ENCODE results near the gene PRDM16. TPM values are rescaled to one million over a fixed set of nuclear protein-coding genes. Genes with fewer than 3 reads are reported as not detected.

The PRDM16 gene
- total and polyA plus RNA-seq, 2 of the 13 experiments (the other 11 are each of a cell fraction or from before 2014, with no cell fraction given) = 0.15 to 0.81 TPM

- TF ChIP-seq NKX3-1 (CRISPR knock-in tag; IDR thresholded peaks at IDR 0.05) = no peak
- no peak for TF ChIP-seq ZNF580 (CRISPR knock-in tag; IDR thresholded peaks at IDR 0.05; ENCODE audit: borderline replicate concordance, low read depth)
- TF ChIP-seq ZNF296 (CRISPR knock-in tag; conservative IDR thresholded peaks at IDR 0.05) = no peak
- no peak for TF ChIP-seq CENPX (CRISPR knock-in tag; IDR thresholded peaks at IDR 0.05)
- TF ChIP-seq THAP9 (CRISPR knock-in tag; IDR thresholded peaks at IDR 0.05; ENCODE audit: borderline replicate concordance) = no peak
- no peak for TF ChIP-seq TMF1 (CRISPR knock-in tag; IDR thresholded peaks at IDR 0.05; ENCODE audit: low read depth)
- no peak for TF ChIP-seq ZNF572 (CRISPR knock-in tag; IDR thresholded peaks at IDR 0.05)
- TF ChIP-seq CSRNP2 (CRISPR knock-in tag; conservative IDR thresholded peaks at IDR 0.05; ENCODE audit: low read depth) = no peak
- TF ChIP-seq XRCC5 (optimal IDR thresholded peaks at IDR 0.05; ENCODE audit: low read length) = peak; percentile 38
- TF ChIP-seq POLR2A (IDR thresholded peaks at IDR 0.05; ENCODE audit: insufficient read depth in 1 of 2, low read depth in 2 of 2, low read length in 2 of 2) = 0 out of 4 replicates have a peak, but pooled peaks of 1 of the 2 experiments have one; percentile 28
- TF ChIP-seq SNAI1 (CRISPR knock-in tag; IDR thresholded peaks at IDR 0.05; ENCODE audit: borderline replicate concordance) = no peak
- no peak for TF ChIP-seq ZMYM3 (CRISPR knock-in tag; IDR thresholded peaks at IDR 0.05)
- TF ChIP-seq BORCS8-MEF2B (CRISPR knock-in tag; IDR thresholded peaks at IDR 0.05) = no peak
- no peak for TF ChIP-seq PAXIP1 (CRISPR knock-in tag; conservative IDR thresholded peaks at IDR 0.05)
- TF ChIP-seq NFIC (IDR thresholded peaks at IDR 0.05; ENCODE audit: low read length) = no peak
- TF ChIP-seq CCAR2 (optimal IDR thresholded peaks at IDR 0.05; ENCODE audit: low read depth, low read length) = no peak
- TF ChIP-seq NR2C2 (CRISPR knock-in tag; IDR thresholded peaks at IDR 0.05; ENCODE audit: borderline replicate concordance) = no peak
- no peak for TF ChIP-seq NFYC (CRISPR knock-in tag; IDR thresholded peaks at IDR 0.05)
- TF ChIP-seq FUBP1 (CRISPR knock-in tag; IDR thresholded peaks at IDR 0.05; ENCODE audit: borderline replicate concordance) = no peak
- TF ChIP-seq ZNF367 (CRISPR knock-in tag; IDR thresholded peaks at IDR 0.05; ENCODE audit: borderline replicate concordance) = no peak
Measured at GRCh38 chr1:3312898-3313575, 244.0 kb downstream of the PRDM16 start (continued).
